Measurements from ENCODE around the gene AKAP12. TPM values are rescaled to one million over a fixed set of nuclear protein-coding genes. Genes with fewer than 3 reads are reported as not detected.

The AKAP12 gene
- total RNA-seq, 1 experiment from 2014 or later, result 90.0 TPM

- TF ChIP-seq ZMAT4 (CRISPR knock-in tag; IDR thresholded peaks at IDR 0.05) (no peak), NFE2L1 (CRISPR knock-in tag; IDR thresholded peaks at IDR 0.05) (no peak), E2F5 (CRISPR knock-in tag; IDR thresholded peaks at IDR 0.05) (no peak), JAZF1 (CRISPR knock-in tag; IDR thresholded peaks at IDR 0.05) (no peak), ZNF671 (CRISPR knock-in tag; IDR thresholded peaks at IDR 0.05) (no peak), ATF1 (CRISPR knock-in tag; IDR thresholded peaks at IDR 0.05) (no peak)
These were observed 12.9 kb downstream of the AKAP12 start (continued) for GRCh38 chr6:151252634-151253033.

- POLR2A ChIA-PET, result interaction anchor here (0.7 to 0.8 kb wide), 2 partner anchors 18 to 100 kb away, joined by 3 read pairs; no protein-coding TSS in a partner anchor
- peak overlapping the region; percentile 34; the same call in 1 of the 2 replicates for H3K4me3 Mint-ChIP-seq
- no peak for TF ChIP-seq HMGA2 (CRISPR knock-in tag; IDR thresholded peaks at IDR 0.05)
- no peak for TF ChIP-seq AFF4 (CRISPR knock-in tag; IDR thresholded peaks at IDR 0.05; ENCODE audit: borderline replicate concordance)
- TF ChIP-seq ZNF138 (CRISPR knock-in tag; conservative IDR thresholded peaks at IDR 0.05), result no peak
- TF ChIP-seq ZNF219 (CRISPR knock-in tag; IDR thresholded peaks at IDR 0.05; ENCODE audit: borderline replicate concordance), result no peak
- no peak for TF ChIP-seq SOX15 (CRISPR knock-in tag; IDR thresholded peaks at IDR 0.05)
- TF ChIP-seq RORB (CRISPR knock-in tag; IDR thresholded peaks at IDR 0.05), result no peak
- no peak for TF ChIP-seq FOXP1 (CRISPR knock-in tag; IDR thresholded peaks at IDR 0.05; ENCODE audit: borderline replicate concordance)
- TF ChIP-seq RELA (CRISPR knock-in tag; IDR thresholded peaks at IDR 0.05; ENCODE audit: borderline replicate concordance), result no peak
- TF ChIP-seq FOXJ3 (CRISPR knock-in tag; IDR thresholded peaks at IDR 0.05; ENCODE audit: borderline replicate concordance), result no peak
- no peak for TF ChIP-seq TP53 (CRISPR knock-in tag; IDR thresholded peaks at IDR 0.05)
- TF ChIP-seq ATF3 (CRISPR knock-in tag; conservative IDR thresholded peaks at IDR 0.05), result no peak
- no peak for TF ChIP-seq SMAD3 (CRISPR knock-in tag; IDR thresholded peaks at IDR 0.05; ENCODE audit: borderline replicate concordance)
- TF ChIP-seq CDX4 (CRISPR knock-in tag; IDR thresholded peaks at IDR 0.05; ENCODE audit: borderline replicate concordance), result no peak
- TF ChIP-seq ZNF423 (CRISPR knock-in tag; IDR thresholded peaks at IDR 0.05), result no peak
- no peak for TF ChIP-seq CTCF (IDR thresholded peaks at IDR 0.05)
- no peak for TF ChIP-seq NR3C1 (CRISPR knock-in tag; conservative IDR thresholded peaks at IDR 0.05; ENCODE audit: low read depth)
- TF ChIP-seq ZMAT4 (CRISPR knock-in tag; IDR thresholded peaks at IDR 0.05), result no peak
- no peak for TF ChIP-seq ERG (CRISPR knock-in tag; IDR thresholded peaks at IDR 0.05)
- peak overlapping the region; percentile 97 for H3K27ac Mint-ChIP-seq
- DNase-seq (ENCODE audit: low spot score) (no peak), ATAC-seq (peak; percentile 77)
- peaks cover 42% of the 10 kb centered on the region for H3K4me1 Mint-ChIP-seq
- no peaks in the 10 kb centered on the region for H3K36me3 Mint-ChIP-seq
- H3K9me3 Mint-ChIP-seq, result no peaks in the 10 kb centered on the region
- CTCF ChIA-PET, result interaction anchor here (0.7 to 1.8 kb wide), 3 partner anchors 15 to 240 kb away, joined by 3 to 5 read pairs (median 3); partner anchors contain the start of gene AKAP12
- no peaks in the 10 kb centered on the region for H3K27me3 Mint-ChIP-seq (ENCODE audit: low read depth)
These were observed 14.8 kb downstream of the AKAP12 start for GRCh38 chr6:151254451-151255081.

Data from WTC11 (cell line).